DND-41 (cell line): ENCODE data around the gene EDC4.
"Not testable (repeated sequence)": the region's sequence is repeated elsewhere in the genome, so short reads cannot be mapped to it uniquely, and the experiment has no call there.

Experiments used
- ATAC-seq: fragments of 200-7000 bp; cut with Tn5 transposase; 3 replicates; pipeline ENCODE4 v1.9.1; 2021; ENCODE audit warnings: low read depth; ENCODE audit not compliant: insufficient read depth
- DNase-seq: peaks from one replicate; pipeline ENCODE4 v3.0.0-alpha.2; 2020
- H2AFZ ChIP-seq: 2 replicates; pipeline ENCODE4 v1.6.0; 2012; ENCODE audit warnings: low read depth, low read length
- H3K27ac ChIP-seq: 2 replicates; pipeline ENCODE4 v1.5.1; 2012; ENCODE audit warnings: low read length, inconsistent platforms
- H3K27me3 ChIP-seq: fragments of 200-600 bp; sonication (generic); 2 replicates; pipeline ENCODE4 v1.6.0; 2012; ENCODE audit warnings: low read length, mild to moderate bottlenecking, inconsistent platforms; ENCODE audit not compliant: insufficient read depth, poor library complexity
- H3K36me3 ChIP-seq: 2 replicates; pipeline ENCODE4 v1.5.1; 2012; ENCODE audit warnings: low read length, inconsistent platforms; ENCODE audit not compliant: insufficient read depth
- H3K4me1 ChIP-seq: 2 replicates; pipeline ENCODE4 v1.5.1; 2012; ENCODE audit warnings: mild to moderate bottlenecking, low read length; ENCODE audit not compliant: insufficient read depth
- H3K4me2 ChIP-seq: 2 replicates; pipeline ENCODE4 v1.6.0; 2012; ENCODE audit warnings: mild to moderate bottlenecking, moderate library complexity, low read length, inconsistent platforms; ENCODE audit not compliant: insufficient read depth
- H3K4me3 ChIP-seq, 2 experiments: fragments of 200-600 bp in 1 of 2; shearing (Covaris generic) in 1 of 2; 2 replicates each; pipeline ENCODE4 v1.5.1; 2012 to 2016; ENCODE audit warnings: inconsistent platforms in 2 of 2, low read length in 2 of 2, mild to moderate bottlenecking in 2 of 2, low read depth in 1 of 2, moderate library complexity in 1 of 2
- H3K79me2 ChIP-seq: 2 replicates; pipeline ENCODE4 v1.6.0; 2012; ENCODE audit warnings: low read length, inconsistent platforms; ENCODE audit not compliant: insufficient read depth
- H3K9ac ChIP-seq: 2 replicates; pipeline ENCODE4 v1.6.0; 2012; ENCODE audit warnings: low read depth, mild to moderate bottlenecking, inconsistent platforms, low read length, moderate library complexity
- H3K9me3 ChIP-seq: 2 replicates; pipeline ENCODE4 v1.5.1; 2012; ENCODE audit warnings: low read length, moderate library complexity, mild to moderate bottlenecking, inconsistent platforms; ENCODE audit not compliant: insufficient read depth, severe bottlenecking
- H4K20me1 ChIP-seq: 2 replicates; pipeline ENCODE4 v1.6.0; 2012; ENCODE audit warnings: low read length; ENCODE audit not compliant: insufficient read depth
- EZH2 ChIP-seq: IDR thresholded peaks from 3 replicates; pipeline ENCODE4 v1.6.1; 2012; ENCODE audit warnings: borderline replicate concordance, low read depth, mild to moderate bottlenecking, moderate library complexity, low read length, inconsistent platforms; ENCODE audit not compliant: severe bottlenecking
- TF ChIP-seq, protein P1 (sequence below): IDR thresholded peaks from 2 replicates; pipeline ENCODE4 v1.5.1; 2012; ENCODE audit warnings: borderline replicate concordance, low read length, moderate library complexity, mild to moderate bottlenecking; ENCODE audit not compliant: poor library complexity, severe bottlenecking; ENCODE audit errors: extremely low read depth

Gene EDC4

GRCh38 chr16:67910158-67910557 is 37.3 kb downstream of the EDC4 start:
- Histone ChIP-seq H3K4me1 (peaks cover 18% of the 10 kb centered on the region), H3K4me2 (no peak overlapping the region), H3K9ac (no peak overlapping the region), H3K36me3 (peaks cover 33% of the 10 kb centered on the region), H3K27ac (no peak overlapping the region), H3K79me2 (peaks cover 3% of the 10 kb centered on the region; the same call in 1 of the 2 replicates), H3K4me3 (no peak overlapping the region), H2AFZ (no peak overlapping the region), H3K9me3 (no peaks in the 10 kb centered on the region), H4K20me1 (peaks cover 17% of the 10 kb centered on the region), H3K27me3 (no peaks in the 10 kb centered on the region)
- TF ChIP-seq EZH2, result no peak
- TF ChIP-seq, protein P1, sequence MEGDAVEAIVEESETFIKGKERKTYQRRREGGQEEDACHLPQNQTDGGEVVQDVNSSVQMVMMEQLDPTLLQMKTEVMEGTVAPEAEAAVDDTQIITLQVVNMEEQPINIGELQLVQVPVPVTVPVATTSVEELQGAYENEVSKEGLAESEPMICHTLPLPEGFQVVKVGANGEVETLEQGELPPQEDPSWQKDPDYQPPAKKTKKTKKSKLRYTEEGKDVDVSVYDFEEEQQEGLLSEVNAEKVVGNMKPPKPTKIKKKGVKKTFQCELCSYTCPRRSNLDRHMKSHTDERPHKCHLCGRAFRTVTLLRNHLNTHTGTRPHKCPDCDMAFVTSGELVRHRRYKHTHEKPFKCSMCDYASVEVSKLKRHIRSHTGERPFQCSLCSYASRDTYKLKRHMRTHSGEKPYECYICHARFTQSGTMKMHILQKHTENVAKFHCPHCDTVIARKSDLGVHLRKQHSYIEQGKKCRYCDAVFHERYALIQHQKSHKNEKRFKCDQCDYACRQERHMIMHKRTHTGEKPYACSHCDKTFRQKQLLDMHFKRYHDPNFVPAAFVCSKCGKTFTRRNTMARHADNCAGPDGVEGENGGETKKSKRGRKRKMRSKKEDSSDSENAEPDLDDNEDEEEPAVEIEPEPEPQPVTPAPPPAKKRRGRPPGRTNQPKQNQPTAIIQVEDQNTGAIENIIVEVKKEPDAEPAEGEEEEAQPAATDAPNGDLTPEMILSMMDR, result no peak
- DNase-seq, result peak; percentile 84
- ATAC-seq, result peak; percentile 100

GRCh38 chr16:67914758-67915495 is 42.1 kb downstream of the EDC4 start:
- H3K9me3 ChIP-seq, result no peaks in the 10 kb centered on the region
- no peak overlapping the region for H3K27ac ChIP-seq
- DNase-seq (no peak), ATAC-seq (no peak)
- H3K4me2 ChIP-seq, result no peak overlapping the region
- H3K36me3 ChIP-seq, result peaks cover 55% of the 10 kb centered on the region
- H2AFZ ChIP-seq, result no peak overlapping the region
- peaks cover 35% of the 10 kb centered on the region for H4K20me1 ChIP-seq
- H3K27me3 ChIP-seq, result no peaks in the 10 kb centered on the region
- H3K79me2 ChIP-seq, result peaks cover 33% of the 10 kb centered on the region
- H3K9ac ChIP-seq, result no peak overlapping the region
- H3K4me3 ChIP-seq, result no peak overlapping the region
- H3K4me1 ChIP-seq, result peaks cover 6% of the 10 kb centered on the region
- TF ChIP-seq EZH2, result no peak
- TF ChIP-seq, protein P1, result no peak

DNA sequence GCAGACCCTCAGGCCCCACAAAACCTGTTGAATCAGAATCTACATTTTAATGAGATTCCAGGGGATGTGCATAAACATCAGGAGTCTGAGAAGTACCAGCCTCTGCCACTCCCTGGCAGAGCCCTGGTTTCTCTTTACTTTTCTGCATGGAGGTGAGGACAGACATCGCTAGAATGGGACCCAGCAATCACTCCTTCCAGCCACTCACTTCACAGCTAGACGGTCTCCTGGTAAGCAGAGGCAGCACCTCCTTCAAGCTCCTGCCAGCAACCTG is 42.6 kb downstream of the EDC4 start:
- H3K4me2 ChIP-seq, H3K27ac ChIP-seq, H3K9ac ChIP-seq, DNase-seq, H3K4me3 ChIP-seq, H3K4me1 ChIP-seq, H3K27me3 ChIP-seq, H3K9me3 ChIP-seq, H2AFZ ChIP-seq, ATAC-seq: not testable (repeated sequence)
- peaks cover 56% of the 10 kb centered on the region for H3K36me3 ChIP-seq
- peaks cover 33% of the 10 kb centered on the region for H3K79me2 ChIP-seq
- peaks cover 35% of the 10 kb centered on the region for H4K20me1 ChIP-seq

DNA sequence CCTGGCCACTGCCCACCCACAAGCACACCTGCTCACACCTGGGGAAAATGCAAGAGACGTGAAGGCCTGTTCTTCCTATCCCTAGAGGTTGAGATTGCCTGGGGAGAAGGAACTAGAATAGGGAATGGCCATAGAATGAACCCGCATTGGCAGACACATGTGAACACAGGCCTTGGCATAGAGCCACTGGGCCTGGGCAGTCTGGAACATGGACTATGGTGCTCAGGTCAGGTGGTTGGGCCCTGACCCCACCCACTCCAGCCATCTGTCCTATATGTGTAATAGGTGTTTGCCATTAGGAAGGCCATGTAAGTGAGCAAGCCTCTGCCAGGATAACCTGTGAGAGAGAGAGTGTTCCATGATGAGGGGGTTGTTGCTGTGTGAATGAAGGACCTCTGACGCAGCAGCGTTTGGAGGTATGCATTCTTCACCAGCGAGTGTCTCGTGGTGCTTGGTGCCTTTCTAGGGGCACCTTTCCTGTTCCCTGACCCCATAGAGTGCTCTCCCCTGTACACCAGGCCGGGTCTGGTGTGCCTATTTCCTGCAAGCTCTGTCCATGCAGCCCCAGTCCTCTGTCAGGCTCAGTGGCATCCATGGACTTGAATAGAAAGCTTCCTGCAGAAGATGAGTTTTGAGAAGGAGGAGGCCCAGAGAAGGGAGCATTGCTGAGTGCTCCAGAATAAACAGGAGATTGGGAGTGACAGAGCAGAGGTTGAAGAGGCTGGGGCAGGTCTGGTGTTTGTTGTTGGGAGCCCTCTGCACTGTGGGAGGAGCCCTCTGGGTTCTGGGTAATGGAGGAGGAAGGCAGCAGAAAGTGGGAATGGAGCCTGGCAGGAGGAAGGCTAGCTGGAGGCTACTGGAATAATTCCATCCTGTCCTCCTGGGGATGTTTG is 43.2 kb downstream of the EDC4 start:
- no peaks in the 10 kb centered on the region for H3K27me3 ChIP-seq
- H4K20me1 ChIP-seq, result peaks cover 35% of the 10 kb centered on the region
- TF ChIP-seq EZH2, result no peak
- TF ChIP-seq, protein P1, result no peak
- no peak overlapping the region for H3K4me3 ChIP-seq
- peaks cover 56% of the 10 kb centered on the region for H3K36me3 ChIP-seq
- no peak overlapping the region for H3K4me2 ChIP-seq
- H3K4me1 ChIP-seq, result no peaks in the 10 kb centered on the region
- no peak overlapping the region for H3K27ac ChIP-seq
- H3K79me2 ChIP-seq, result peaks cover 33% of the 10 kb centered on the region
- no peak for DNase-seq
- H2AFZ ChIP-seq, result no peak overlapping the region
- no peaks in the 10 kb centered on the region for H3K9me3 ChIP-seq
- no peak for ATAC-seq
- no peak overlapping the region for H3K9ac ChIP-seq
